ENCODE measurements around the gene GPER1.
A peak's percentile ranks its signal among the peaks of the same experiment; 100 is the strongest.
"Not testable (repeated sequence)": the region's sequence is repeated elsewhere in the genome, so short reads cannot be mapped to it uniquely, and the experiment has no call there.

The GPER1 gene

GRCh38 chr7:1130021-1130990, 42.4 kb downstream of the GPER1 start:
- no peak overlapping the region for H3K9ac ChIP-seq (ENCODE audit: low read length)
- peaks cover 3% of the 10 kb centered on the region for H3K36me3 ChIP-seq (ENCODE audit: control insufficient read depth, insufficient read depth, low read length, severe bottlenecking)
- peaks cover 4% of the 10 kb centered on the region for H3K4me1 ChIP-seq (ENCODE audit: control insufficient read depth, insufficient read depth, low read length)
- no peaks in the 10 kb centered on the region for H3K27me3 ChIP-seq (replicated peaks; ENCODE audit: control insufficient read depth, insufficient read depth, low read length)
- no peak overlapping the region for H3K4me3 ChIP-seq (ENCODE audit: low read length)
- H3K9me3 ChIP-seq (ENCODE audit: control insufficient read depth, low read length) = no peaks in the 10 kb centered on the region
- no peak for DNase-seq (ENCODE audit: low read depth)

- DNase-seq (ENCODE audit: low read depth) = no peak
- Histone ChIP-seq H3K4me1 (ENCODE audit: control insufficient read depth, insufficient read depth, low read length) (peaks cover under 1% of the 10 kb centered on the region), H3K9me3 (ENCODE audit: control insufficient read depth, low read length) (no peaks in the 10 kb centered on the region), H3K36me3 (ENCODE audit: control insufficient read depth, insufficient read depth, low read length, severe bottlenecking) (peaks cover 3% of the 10 kb centered on the region), H3K27me3 (replicated peaks; ENCODE audit: control insufficient read depth, insufficient read depth, low read length) (no peaks in the 10 kb centered on the region), H3K4me3 (ENCODE audit: low read length) (no peak overlapping the region), H3K9ac (ENCODE audit: low read length) (no peak overlapping the region)
Measured at GRCh38 chr7:1131471-1132265, 43.8 kb downstream of the GPER1 start.

DNA sequence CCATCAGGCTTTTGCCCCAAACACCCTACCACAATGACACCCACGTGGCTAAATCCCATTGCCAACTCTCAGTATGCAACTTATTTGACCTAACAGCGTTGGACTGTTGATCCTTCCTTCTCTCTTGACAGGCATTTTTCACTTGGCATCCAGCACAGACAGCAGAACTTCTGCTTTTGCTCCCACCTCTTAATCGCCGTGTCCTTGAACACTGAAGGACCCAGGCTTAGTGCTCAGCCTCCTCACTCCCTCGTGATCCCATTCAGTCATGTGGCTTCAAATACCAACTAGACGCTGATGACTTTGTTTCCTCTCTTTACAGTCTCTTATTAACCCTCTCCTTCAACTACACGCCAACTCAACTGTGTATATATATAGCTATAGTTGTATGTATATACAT, 47.0 kb downstream of the GPER1 start:
- no peak overlapping the region for H3K4me3 ChIP-seq (ENCODE audit: low read length)
- H3K9me3 ChIP-seq (ENCODE audit: control insufficient read depth, low read length) = no peaks in the 10 kb centered on the region
- H3K36me3 ChIP-seq (ENCODE audit: control insufficient read depth, insufficient read depth, low read length, severe bottlenecking) = no peaks in the 10 kb centered on the region
- no peaks in the 10 kb centered on the region for H3K27me3 ChIP-seq (replicated peaks; ENCODE audit: control insufficient read depth, insufficient read depth, low read length)
- peaks cover 12% of the 10 kb centered on the region for H3K4me1 ChIP-seq (ENCODE audit: control insufficient read depth, insufficient read depth, low read length)
- no peak overlapping the region for H3K9ac ChIP-seq (ENCODE audit: low read length)
- DNase-seq (ENCODE audit: low read depth) = no peak

DNA sequence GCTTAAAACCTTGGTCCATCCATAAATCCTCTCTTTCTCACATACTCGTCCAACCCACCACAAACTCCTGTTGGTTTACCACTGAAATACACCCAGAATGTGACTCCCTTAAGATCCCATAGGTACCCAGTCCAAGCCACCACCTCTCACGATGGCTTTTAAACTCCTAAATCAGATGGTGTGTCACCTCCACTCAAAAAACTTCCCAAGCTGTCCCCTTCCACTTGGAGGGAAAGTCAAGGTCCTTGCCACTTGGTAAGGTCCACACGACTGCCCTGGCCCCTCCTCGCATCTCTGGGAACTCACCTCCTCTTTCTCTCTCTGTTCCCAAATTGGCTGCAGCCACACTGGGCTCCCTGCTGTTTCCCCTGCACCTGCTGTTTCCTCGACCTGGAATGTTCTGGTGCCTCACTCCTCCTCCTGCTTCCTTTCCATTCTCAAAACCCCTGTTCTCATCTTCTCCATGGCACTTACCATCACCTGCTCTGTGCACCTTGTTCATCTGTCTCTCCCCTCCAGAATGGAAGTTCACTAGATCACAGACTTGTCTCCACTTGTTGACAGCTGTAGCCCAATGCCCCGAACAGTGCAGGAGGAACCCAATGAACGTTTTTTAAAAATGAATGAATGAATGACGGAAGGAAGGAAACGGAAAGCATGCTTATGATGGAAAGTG, 49.1 kb downstream of the GPER1 start:
- no peaks in the 10 kb centered on the region for H3K27me3 ChIP-seq (replicated peaks; ENCODE audit: control insufficient read depth, insufficient read depth, low read length)
- no peak for DNase-seq (ENCODE audit: low read depth)
- peak overlapping the region; percentile 97 for H3K4me3 ChIP-seq (ENCODE audit: low read length)
- no peaks in the 10 kb centered on the region for H3K9me3 ChIP-seq (ENCODE audit: control insufficient read depth, low read length)
- H3K9ac ChIP-seq (ENCODE audit: low read length) = peak overlapping the region; percentile 86
- no peaks in the 10 kb centered on the region for H3K36me3 ChIP-seq (ENCODE audit: control insufficient read depth, insufficient read depth, low read length, severe bottlenecking)
- peaks cover 13% of the 10 kb centered on the region for H3K4me1 ChIP-seq (ENCODE audit: control insufficient read depth, insufficient read depth, low read length)

DNA sequence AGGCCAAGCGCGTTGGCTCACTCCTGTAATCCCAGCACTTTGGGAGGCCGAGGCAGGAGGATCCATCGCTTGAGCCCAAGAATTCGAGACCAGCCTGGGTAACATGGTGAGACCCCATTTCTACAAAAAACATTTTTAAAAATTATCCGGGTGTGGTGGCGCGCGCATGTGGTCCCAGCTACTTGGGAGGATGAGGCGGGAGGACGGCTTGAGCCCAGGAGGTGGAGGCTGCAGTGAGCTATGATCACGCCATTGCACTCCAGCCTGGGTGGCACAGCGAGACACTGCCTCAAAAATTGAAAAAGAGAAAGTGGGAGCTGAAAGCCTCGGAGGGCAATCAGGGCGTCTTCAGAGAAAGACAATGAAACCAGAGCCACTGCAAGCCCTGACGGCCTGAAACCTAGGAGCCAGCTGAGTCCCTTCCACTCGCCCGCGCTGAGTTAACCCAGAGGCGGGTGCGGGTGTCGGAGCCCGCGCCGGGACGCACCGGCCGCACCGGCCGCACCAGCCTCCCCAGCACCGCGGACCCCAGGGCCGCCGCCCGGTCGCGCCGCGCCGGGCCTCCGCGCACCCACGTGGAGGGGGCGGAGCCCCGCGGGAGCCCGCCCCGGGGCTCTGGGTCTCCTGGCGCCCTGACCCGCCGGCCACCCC, 49.7 kb downstream of the GPER1 start:
- Histone ChIP-seq H3K4me3 (ENCODE audit: low read length) (peak overlapping the region; percentile 97), H3K4me1 (ENCODE audit: control insufficient read depth, insufficient read depth, low read length) (peaks cover 19% of the 10 kb centered on the region), H3K27me3 (replicated peaks; ENCODE audit: control insufficient read depth, insufficient read depth, low read length) (no peaks in the 10 kb centered on the region), H3K9me3 (ENCODE audit: control insufficient read depth, low read length) (no peaks in the 10 kb centered on the region), H3K9ac (ENCODE audit: low read length) (peak overlapping the region; percentile 86), H3K36me3 (ENCODE audit: control insufficient read depth, insufficient read depth, low read length, severe bottlenecking) (no peaks in the 10 kb centered on the region)
- DNase-seq (ENCODE audit: low read depth) = no peak

- no peaks in the 10 kb centered on the region for H3K36me3 ChIP-seq (ENCODE audit: control insufficient read depth, insufficient read depth, low read length, severe bottlenecking)
- peaks cover 19% of the 10 kb centered on the region for H3K4me1 ChIP-seq (ENCODE audit: control insufficient read depth, insufficient read depth, low read length)
- DNase-seq (ENCODE audit: low read depth) = no peak
- H3K9ac ChIP-seq (ENCODE audit: low read length) = no peak overlapping the region
- no peaks in the 10 kb centered on the region for H3K27me3 ChIP-seq (replicated peaks; ENCODE audit: control insufficient read depth, insufficient read depth, low read length)
- H3K4me3 ChIP-seq (ENCODE audit: low read length) = no peak overlapping the region
- no peaks in the 10 kb centered on the region for H3K9me3 ChIP-seq (ENCODE audit: control insufficient read depth, low read length)
Measured at GRCh38 chr7:1140476-1141104, 52.7 kb downstream of the GPER1 start.

DNA sequence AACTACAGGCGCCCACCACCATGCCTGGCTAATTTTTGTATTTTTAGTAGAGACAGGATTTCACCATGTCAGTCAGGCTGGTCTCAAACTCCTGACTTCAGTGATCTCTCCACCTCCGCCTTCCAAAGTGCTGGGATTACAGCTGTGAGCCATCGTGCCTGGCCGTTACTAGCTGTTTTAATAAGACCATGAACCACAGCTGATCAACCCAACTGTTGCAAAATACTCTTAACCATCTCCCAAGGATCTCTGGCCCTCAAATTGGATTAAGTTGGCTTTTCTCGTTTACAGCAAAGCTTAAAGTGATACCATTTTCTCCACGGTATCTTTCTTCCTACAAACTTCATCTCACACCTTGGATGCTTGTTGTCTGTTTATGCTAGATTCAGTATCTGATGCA, 53.7 kb downstream of the GPER1 start:
- Histone ChIP-seq H3K27me3 (replicated peaks; ENCODE audit: control insufficient read depth, insufficient read depth, low read length) (no peaks in the 10 kb centered on the region), H3K9me3 (ENCODE audit: control insufficient read depth, low read length) (no peaks in the 10 kb centered on the region), H3K4me1 (ENCODE audit: control insufficient read depth, insufficient read depth, low read length) (peaks cover 18% of the 10 kb centered on the region), H3K9ac (ENCODE audit: low read length) (no peak overlapping the region), H3K36me3 (ENCODE audit: control insufficient read depth, insufficient read depth, low read length, severe bottlenecking) (no peaks in the 10 kb centered on the region), H3K4me3 (ENCODE audit: low read length) (no peak overlapping the region)
- DNase-seq (ENCODE audit: low read depth) = no peak

- Histone ChIP-seq H3K36me3 (ENCODE audit: control insufficient read depth, insufficient read depth, low read length, severe bottlenecking) (no peaks in the 10 kb centered on the region), H3K27me3 (replicated peaks; ENCODE audit: control insufficient read depth, insufficient read depth, low read length) (no peaks in the 10 kb centered on the region)
- peak; percentile 38 for DNase-seq (ENCODE audit: low read depth)
Measured at GRCh38 chr7:1142051-1142635, 54.2 kb downstream of the GPER1 start.

DNA sequence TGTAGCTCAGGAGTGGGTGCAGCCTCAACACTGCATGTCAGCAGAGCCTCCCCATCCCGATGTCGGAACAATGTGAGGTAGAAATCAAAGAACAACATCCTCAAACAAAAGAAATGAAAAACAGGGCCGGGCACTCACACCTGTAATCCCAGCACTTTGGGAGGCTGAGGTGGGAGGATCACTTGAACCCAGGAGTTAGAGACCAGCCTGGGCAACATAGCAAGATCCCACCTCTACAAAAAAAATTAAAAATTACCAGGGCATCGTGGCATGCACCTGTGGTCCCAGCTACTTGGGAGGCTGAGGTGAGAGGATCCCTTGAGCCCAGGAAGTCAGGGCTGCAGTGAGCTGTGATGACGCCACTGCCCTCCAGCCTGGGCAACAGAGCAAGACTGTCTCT, 55.1 kb downstream of the GPER1 start:
- H3K9me3 ChIP-seq (ENCODE audit: control insufficient read depth, low read length); H3K4me1 ChIP-seq (ENCODE audit: control insufficient read depth, insufficient read depth, low read length); DNase-seq (ENCODE audit: low read depth); H3K4me3 ChIP-seq (ENCODE audit: low read length); H3K27me3 ChIP-seq (replicated peaks; ENCODE audit: control insufficient read depth, insufficient read depth, low read length); H3K9ac ChIP-seq (ENCODE audit: low read length); H3K36me3 ChIP-seq (ENCODE audit: control insufficient read depth, insufficient read depth, low read length, severe bottlenecking): not testable (repeated sequence)

More at GRCh38 chr7:1142051-1142635, 54.2 kb downstream of the GPER1 start:
- H3K9ac ChIP-seq (ENCODE audit: low read length) = no peak overlapping the region
- peaks cover 13% of the 10 kb centered on the region for H3K4me1 ChIP-seq (ENCODE audit: control insufficient read depth, insufficient read depth, low read length)
- H3K9me3 ChIP-seq (ENCODE audit: control insufficient read depth, low read length) = no peaks in the 10 kb centered on the region
- no peak overlapping the region for H3K4me3 ChIP-seq (ENCODE audit: low read length)

Measured in adipocyte (in vitro differentiated cells).